ENCODE results near the gene NPIPB8. TPM values are rescaled to one million over a fixed set of nuclear protein-coding genes. Genes with fewer than 3 reads are reported as not detected.

Gene NPIPB8
- total and polyA plus RNA-seq, 2 of the 13 experiments (the other 11 are each of a cell fraction or from before 2014, with no cell fraction given), result 0.49 to 2.3 TPM

- no peak for TF ChIP-seq ZNF747 (CRISPR knock-in tag; IDR thresholded peaks at IDR 0.05; ENCODE audit: borderline replicate concordance)
- no peak for TF ChIP-seq ZNF362 (CRISPR knock-in tag; IDR thresholded peaks at IDR 0.05; ENCODE audit: borderline replicate concordance)
- no peak for TF ChIP-seq SKI (IDR thresholded peaks at IDR 0.05; ENCODE audit: partially characterized antibody)
- TF ChIP-seq TFDP1 (CRISPR knock-in tag; IDR thresholded peaks at IDR 0.05; ENCODE audit: borderline replicate concordance), result no peak
- TF ChIP-seq ZNF253 (CRISPR knock-in tag; IDR thresholded peaks at IDR 0.05; ENCODE audit: borderline replicate concordance), result no peak
- TF ChIP-seq ZNF33B (CRISPR knock-in tag; IDR thresholded peaks at IDR 0.05), result no peak
- no peak for TF ChIP-seq ATF3 (CRISPR knock-in tag; IDR thresholded peaks at IDR 0.05)
- no peak for TF ChIP-seq ZFP82 (CRISPR knock-in tag; IDR thresholded peaks at IDR 0.05; ENCODE audit: borderline replicate concordance)
- TF ChIP-seq ZNF704 (CRISPR knock-in tag; IDR thresholded peaks at IDR 0.05; ENCODE audit: borderline replicate concordance), result no peak; the same call in 1 of the 2 replicates
- TF ChIP-seq ZNF567 (CRISPR knock-in tag; IDR thresholded peaks at IDR 0.05; ENCODE audit: borderline replicate concordance), result no peak
- TF ChIP-seq GATA4 (IDR thresholded peaks at IDR 0.05; ENCODE audit: borderline replicate concordance, low read depth), result no peak
- TF ChIP-seq NR2F6 (IDR thresholded peaks at IDR 0.05), result no peak; the same call in 1 of the 2 replicates
- no peak for TF ChIP-seq NR2F6 (CRISPR knock-in tag; IDR thresholded peaks at IDR 0.05)
- no peak for TF ChIP-seq ZNF282 (IDR thresholded peaks at IDR 0.05; ENCODE audit: partially characterized antibody)
- no peak for TF ChIP-seq MLX (CRISPR knock-in tag; IDR thresholded peaks at IDR 0.05)
- no peak for TF ChIP-seq IKZF5 (CRISPR knock-in tag; IDR thresholded peaks at IDR 0.05)
- no peak for TF ChIP-seq SATB2 (CRISPR knock-in tag; IDR thresholded peaks at IDR 0.05)
- no peak for TF ChIP-seq ZNF619 (CRISPR knock-in tag; IDR thresholded peaks at IDR 0.05)
- peak; percentile 42; the same call in 1 of the 2 replicates for TF ChIP-seq UBTF (CRISPR knock-in tag; IDR thresholded peaks at IDR 0.05)
- no peak for TF ChIP-seq RFX3 (CRISPR knock-in tag; IDR thresholded peaks at IDR 0.05)
- TF ChIP-seq ZNF232 (CRISPR knock-in tag; IDR thresholded peaks at IDR 0.05; ENCODE audit: borderline replicate concordance), result no peak
- no peak for TF ChIP-seq MYPOP (CRISPR knock-in tag; IDR thresholded peaks at IDR 0.05)
These were observed 41.7 kb upstream of the NPIPB8 start (continued) for GRCh38 chr16:28596115-28596630.

Measured in HepG2 (cell line).